ENCODE data around the gene HAUS6.
"Not testable (repeated sequence)": the region's sequence is repeated elsewhere in the genome, so short reads cannot be mapped to it uniquely, and the experiment has no call there.

HAUS6 gene

GRCh38 chr9:19116107-19116790 is 13.5 kb upstream of the HAUS6 start:
- DNase-seq: no peak

GRCh38 chr9:19114680-19115270 is 12.1 kb upstream of the HAUS6 start:
- no peak for DNase-seq

GRCh38 chr9:19113964-19114679 is 11.4 kb upstream of the HAUS6 start:
- DNase-seq: no peak

GRCh38 chr9:19113064-19113611 is 10.4 kb upstream of the HAUS6 start:
- not testable (repeated sequence) for DNase-seq

GRCh38 chr9:19108038-19108437 is 5.3 kb upstream of the HAUS6 start:
- no peak for DNase-seq

DNA sequence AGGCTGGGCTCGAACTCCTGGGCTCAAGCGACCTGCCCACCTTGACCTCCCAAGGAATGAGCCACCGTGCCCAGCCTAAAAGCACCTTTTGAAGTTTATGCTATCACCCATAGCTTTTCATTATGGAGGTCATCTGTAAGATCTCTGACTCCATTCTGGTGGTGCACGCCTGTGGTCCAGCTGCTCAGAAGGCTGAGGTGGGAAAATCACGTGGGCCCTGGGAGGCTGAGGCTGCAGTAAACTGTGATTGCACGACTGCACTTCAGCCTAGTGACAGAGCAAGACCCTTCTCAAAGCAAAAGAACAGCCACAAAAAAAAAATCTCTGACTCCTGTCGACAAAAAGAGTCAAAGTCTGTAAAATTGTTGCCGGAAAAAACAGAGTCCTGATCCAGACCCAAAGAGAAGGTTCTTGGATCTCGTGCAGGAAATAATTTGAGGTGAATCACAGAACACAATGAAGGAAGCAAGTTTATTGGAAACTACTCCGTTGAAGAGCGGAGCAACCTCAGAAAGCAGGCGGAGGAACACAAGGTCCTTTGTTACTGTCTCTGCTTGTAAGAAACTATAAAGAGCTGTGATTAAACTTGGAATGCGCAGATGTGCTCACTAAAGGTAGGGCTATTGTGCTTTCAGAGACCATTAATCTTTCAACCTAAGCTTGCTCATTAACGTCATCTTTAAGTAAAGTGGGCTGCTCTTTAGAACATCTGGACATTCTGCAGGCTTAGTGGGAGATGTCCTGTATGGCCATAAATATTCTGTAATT is 2.0 kb upstream of the HAUS6 start:
- DNase-seq: no peak

DNA sequence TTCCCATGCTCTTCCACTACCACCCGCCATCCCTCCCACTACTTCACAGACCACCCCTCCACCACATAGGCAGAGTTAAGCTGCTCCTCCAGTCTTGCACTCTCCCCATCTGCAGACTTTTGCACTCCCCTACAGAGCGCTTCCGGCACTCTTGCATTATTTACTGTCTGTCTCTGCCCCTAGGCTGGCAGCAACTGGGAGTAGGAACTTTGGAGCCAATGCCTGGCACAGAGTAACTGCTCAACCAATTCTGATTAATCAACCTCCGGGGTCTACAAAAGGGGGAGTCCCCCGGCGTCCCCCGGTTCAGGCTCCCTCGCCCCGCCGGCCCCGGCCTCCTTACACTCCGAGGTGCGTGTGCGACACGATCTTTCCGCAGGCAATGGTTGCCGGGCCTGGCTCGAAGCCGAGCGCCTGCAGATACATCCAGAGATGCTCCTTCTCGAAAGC is 498 bp downstream of the HAUS6 start:
- no peak for DNase-seq

- DNase-seq: no peak
Measured at GRCh38 chr9:19101203-19101602, 1.5 kb downstream of the HAUS6 start.

DNA sequence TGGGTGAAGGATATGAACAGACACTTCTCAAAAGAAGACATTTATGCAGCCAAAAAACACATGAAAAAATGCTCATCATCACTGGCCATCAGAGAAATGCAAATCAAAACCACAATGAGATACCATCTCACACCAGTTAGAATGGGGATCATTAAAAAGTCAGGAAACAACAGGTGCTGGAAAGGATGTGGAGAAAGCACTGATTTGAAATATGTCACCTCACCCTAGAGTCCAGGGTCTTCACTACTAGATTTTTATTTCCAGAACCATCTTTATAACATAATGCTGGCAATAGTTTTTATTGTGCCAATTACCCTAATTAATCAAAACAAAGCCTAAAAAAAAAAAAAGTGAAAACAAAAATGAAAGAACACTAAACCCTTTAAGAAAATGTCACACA is 5.3 kb downstream of the HAUS6 start:
- not testable (repeated sequence) for DNase-seq

- DNase-seq: no peak
Measured at GRCh38 chr9:19087106-19088000, 15.4 kb downstream of the HAUS6 start.

DNA sequence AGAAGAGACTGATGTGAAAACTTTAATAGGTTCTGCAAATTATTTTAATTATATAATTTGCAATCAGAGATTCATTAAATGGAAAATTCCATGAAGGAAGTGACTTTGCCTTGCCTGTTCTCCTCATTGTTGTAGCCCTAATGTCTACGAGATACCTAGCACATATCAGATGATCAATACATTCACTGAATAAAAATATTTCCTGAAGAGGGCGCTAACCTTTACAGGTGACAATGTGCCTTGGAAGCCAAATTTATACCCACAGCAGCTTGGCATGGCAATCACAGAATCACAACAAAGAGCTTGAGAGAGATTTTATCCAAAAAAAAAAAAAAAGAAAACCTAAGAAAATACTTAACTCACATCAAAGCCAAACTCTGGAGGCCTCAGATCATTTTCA is 17.4 kb downstream of the HAUS6 start:
- peak; percentile 2 for DNase-seq

DNA sequence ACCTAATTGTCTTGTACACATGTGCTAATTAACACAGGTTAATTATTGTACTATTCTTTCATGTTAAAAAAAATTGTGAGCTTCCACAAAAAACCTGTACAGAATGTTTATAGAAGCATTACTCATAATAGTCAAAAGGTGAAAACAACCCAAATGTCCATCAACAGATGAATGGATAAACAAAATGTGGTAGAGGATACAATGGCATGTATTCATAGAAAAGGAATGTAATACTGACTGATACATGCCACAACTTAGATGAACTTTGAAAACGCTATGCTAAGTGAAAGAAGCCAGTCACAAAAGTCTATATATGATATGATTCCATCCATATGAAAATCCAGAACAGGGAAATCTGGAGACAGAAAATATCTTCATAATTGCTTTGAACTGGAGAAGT is 27.9 kb downstream of the HAUS6 start:
- DNase-seq: no peak

DNA sequence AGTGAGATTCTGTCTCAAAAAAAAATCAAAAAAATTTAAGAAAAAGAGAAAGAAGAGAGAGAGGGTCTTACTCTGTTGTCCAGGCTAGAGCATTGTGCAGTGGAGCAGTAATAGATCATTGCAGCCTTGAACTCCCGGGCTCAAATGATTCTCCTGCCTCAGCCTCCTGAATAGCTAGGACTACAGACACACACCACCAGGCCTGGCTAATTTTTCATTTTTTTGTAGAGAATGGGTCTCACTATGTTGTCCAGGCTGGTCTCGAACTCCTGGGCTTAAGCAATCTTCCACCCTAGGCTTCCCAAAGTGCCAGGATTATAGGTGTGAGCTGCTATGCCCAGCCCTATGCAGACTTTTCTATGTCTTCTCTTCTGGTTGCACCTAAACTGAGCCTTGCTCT is 28.5 kb downstream of the HAUS6 start:
- DNase-seq: no peak

DNA sequence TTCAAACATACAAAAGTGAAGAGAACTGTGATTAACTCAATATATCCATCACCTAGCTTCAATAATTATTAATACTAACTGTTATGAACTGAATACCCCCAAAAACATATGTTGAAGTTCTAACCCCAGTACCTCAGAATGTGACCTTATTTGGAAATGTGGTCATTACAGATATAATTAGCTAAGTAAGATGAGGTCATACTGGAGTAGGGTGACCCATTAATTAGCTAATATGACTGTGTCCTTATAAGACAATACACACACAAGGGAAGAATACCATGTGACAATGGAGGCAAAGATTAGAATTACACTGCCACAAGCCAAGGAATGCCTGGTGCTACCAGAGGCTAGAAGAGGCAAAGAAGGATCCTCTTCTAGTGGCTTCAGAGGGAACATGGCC is 45.7 kb downstream of the HAUS6 start:
- DNase-seq: no peak

GRCh38 chr9:19050637-19051591 is 51.8 kb downstream of the HAUS6 start:
- DNase-seq: no peak

DNA sequence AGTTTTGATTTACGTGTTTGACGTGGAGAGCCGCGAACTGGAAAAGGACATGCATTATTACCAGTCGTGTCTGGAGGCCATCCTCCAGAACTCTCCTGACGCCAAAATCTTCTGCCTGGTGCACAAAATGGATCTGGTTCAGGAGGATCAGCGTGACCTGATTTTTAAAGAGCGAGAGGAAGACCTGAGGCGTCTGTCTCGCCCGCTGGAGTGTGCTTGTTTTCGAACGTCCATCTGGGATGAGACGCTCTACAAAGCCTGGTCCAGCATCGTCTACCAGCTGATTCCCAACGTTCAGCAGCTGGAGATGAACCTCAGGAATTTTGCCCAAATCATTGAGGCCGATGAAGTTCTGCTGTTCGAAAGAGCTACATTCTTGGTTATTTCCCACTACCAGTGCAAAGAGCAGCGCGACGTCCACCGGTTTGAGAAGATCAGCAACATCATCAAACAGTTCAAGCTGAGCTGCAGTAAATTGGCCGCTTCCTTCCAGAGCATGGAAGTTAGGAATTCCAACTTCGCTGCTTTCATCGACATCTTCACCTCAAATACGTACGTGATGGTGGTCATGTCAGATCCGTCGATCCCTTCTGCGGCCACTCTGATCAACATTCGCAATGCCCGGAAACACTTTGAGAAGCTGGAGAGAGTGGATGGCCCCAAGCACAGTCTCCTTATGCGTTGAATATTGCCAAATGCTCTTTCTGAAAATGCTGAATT is 52.6 kb downstream of the HAUS6 start:
- DNase-seq: no peak

GRCh38 chr9:19048966-19049916 is 53.5 kb downstream of the HAUS6 start, which contains the start of gene RRAGA:
TSS of gene RRAGA (plus strand) at chr9:19049427. CDS start at chr9:19049660, 233 bp downstream.
- DNase-seq: peak; percentile 84

DNA sequence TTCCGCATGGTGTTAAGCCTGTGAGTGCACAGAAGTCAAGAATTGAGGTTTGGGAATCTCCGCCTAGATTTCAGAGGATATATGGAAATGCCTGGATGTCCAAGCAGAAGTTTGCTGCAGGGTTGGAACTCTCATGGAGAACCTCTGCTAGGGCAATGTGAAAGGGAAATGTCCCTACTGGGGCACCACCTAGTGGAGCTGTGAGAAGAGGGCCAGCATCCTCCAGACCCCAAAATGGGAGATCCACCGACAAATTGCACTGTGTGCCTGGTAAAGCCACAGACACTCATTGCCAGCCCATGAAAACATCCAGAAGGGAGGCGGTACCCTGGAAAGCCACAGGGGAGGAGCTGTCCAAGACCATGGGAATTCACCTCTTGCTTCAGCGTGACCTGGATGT is 66.1 kb downstream of the HAUS6 start:
- no peak for DNase-seq

DNA sequence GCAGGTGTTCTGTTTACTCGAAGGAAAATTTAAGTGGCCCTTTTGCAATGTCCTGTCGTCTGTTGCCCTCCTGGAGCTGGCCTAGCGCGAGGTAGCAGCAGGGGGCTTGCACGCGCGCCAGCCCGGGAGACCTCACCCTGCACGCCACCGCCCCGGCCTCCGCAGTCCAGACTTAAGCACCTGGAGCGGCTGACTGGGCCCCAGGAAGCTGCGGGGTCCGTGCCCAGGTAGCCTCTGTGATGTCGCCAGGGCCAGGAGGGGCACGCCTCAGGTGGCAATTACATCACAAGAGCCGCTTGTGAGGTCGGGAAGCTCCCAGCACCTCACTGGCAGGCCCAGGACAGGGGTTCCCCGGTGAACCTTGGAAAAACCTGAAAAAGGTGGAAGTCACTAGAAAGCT is 69.7 kb downstream of the HAUS6 start, which contains the start of gene SAXO1:
Gene SAXO1, minus strand, starts transcription at position 195 of the 400 bp plus-strand sequence. CDS start 301 bp downstream, outside the sequence.
- no peak for DNase-seq
